Stimulated activated CD4-positive, alpha-beta T cell treated with anti-CD3 and anti-CD28 coated beads, Interleukin-1b, Interleukin-23, amount 100 ng/mL, for 48 hours (primary cell): ENCODE data around the gene GABBR2.

Experiments used
- DNase-seq: peaks from one replicate; pipeline ENCODE4 v3.0.0-alpha.2; 2020

Gene GABBR2

DNA sequence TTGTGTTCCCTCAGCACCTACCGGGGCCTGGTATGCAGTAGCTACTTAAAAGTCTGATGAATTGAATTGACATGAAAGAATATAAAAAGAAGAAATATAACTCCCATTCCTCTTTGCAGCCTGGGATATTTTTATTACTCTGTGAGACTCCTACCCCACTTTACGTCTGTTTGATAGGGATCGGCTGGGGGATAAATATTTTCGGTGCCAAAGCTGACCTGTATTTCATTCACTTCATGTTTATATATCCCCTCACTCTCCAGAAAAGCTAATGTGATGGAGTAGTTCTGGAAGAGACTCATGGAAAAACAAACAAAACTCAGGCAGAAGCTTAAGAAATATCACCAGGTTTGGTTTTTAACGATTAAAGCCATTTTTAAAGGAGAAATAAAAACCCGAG lies 345.1 kb downstream of the GABBR2 start:
- DNase-seq = no peak

DNA sequence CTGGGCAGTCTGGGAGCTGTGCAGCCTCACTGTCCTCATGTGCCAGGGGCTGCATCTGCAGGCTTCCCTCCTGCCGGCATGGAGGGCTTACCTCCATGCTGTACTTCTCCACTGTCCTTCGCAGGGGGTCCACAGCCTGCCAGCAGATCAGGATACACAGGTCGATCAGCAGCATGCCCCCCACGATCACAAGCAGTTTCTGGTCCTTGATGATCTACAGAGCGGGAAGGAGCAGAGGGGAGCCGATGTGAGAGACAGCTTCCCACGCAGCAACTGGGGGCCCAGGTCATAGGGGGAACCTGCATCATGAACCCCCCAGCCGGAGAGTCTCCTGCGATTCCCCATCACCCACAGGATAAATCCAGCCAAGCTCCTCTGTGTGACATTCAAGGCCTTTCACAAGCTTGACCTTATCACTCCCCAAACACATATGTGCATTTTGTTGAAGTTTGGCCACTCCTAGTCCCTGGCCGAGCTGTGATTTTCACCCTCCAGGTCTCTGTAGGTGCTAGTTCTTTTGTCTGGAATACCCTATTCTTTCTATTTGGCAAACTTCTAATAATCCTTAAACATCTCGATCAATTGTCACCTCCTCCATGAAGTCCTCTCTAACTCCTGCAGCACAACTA lies 346.0 kb downstream of the GABBR2 start:
- no peak for DNase-seq

DNA sequence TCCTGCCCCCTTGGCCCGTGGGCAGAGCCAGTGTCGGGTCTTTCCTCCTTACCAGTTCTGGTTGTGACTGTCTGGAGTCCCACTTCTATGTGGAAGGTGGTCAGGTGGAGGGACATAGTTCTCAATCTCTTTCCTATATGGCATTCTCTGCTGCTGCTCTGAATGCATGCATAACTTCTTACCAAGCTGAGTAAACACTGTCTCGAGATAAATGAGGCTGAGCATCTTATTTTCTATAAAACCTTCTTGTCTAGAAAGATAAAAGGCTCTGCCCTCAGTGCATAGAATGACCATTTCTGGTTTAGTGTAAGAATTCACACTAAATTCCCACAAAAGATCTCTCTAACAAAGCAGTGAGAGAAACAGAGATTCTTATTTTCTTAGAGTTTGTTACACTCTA lies 347.1 kb downstream of the GABBR2 start:
- DNase-seq = no peak

DNA sequence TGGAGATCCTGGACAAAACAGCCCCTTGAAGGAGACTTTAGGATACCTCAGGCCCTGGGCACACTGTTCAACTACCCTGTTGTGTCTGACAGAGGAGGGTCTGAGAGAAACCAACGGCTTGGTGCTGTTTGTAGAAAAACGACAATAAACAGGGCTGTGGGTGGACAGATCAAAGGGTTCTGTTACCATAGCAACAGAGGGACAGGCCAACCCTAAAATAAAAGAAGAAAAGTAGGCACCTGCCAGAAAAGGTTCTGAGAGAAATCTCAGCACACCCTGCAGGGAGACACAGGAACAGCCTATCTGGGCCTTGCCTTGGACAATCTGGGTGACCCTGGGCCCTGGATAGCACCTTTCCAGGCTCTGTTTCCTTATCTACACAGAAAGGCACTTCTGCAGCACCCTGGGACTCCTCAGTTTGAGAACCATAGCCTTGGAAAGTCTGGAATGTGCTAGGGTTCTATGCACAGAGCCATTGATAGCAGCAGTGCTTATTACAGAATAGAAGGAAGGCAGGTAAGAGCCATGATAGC lies 348.5 kb downstream of the GABBR2 start:
- no peak for DNase-seq

DNA sequence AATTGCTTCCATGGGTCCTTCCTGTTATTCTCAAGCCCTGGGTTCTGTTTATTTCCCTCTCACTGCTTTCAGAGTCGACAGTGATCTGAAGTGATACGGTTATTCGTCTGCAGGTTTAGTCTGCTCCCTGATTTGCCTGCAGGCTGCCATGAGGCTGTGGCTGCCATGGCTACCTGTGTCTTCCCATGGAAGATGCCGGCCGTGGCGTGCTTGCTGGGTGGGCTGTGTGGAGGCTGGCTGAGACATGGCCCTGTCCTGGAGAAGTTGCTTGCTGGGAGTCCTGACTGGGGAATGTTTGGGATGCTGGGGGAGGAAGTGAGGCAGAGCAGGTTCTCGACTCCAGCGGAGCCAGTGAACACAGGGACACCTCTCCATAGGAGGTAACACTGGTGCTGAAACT lies 349.2 kb downstream of the GABBR2 start:
- no peak for DNase-seq

DNA sequence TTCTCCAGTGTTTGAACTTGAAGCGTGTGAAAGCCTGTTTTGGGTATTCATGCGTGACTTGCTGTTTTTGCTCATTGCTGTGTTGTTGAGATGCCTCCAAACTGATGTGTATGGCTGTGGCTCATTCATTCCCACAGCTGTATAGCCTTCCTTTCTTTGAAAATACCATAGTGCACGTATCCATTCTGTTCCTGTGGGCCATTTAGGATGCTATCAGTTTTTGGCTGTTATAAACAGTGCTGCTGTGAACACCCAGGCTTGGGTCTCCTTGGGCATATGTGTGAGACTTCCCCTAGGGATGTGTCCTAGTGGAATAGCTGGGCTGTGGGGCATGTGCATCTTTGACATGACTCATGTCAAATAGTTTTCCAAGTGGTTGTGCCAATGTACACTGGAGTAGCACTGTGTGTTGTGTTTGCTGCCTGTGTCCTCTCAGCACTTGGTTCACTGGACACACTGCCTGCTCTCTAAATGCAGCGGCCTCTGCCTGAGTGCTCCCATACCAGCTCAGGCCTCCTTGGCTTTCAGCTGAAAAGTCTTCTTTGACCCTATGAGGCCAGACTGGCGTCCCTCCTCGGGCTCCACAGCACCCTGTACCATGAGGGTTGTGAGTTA lies 350.7 kb downstream of the GABBR2 start:
- no peak for DNase-seq

DNA sequence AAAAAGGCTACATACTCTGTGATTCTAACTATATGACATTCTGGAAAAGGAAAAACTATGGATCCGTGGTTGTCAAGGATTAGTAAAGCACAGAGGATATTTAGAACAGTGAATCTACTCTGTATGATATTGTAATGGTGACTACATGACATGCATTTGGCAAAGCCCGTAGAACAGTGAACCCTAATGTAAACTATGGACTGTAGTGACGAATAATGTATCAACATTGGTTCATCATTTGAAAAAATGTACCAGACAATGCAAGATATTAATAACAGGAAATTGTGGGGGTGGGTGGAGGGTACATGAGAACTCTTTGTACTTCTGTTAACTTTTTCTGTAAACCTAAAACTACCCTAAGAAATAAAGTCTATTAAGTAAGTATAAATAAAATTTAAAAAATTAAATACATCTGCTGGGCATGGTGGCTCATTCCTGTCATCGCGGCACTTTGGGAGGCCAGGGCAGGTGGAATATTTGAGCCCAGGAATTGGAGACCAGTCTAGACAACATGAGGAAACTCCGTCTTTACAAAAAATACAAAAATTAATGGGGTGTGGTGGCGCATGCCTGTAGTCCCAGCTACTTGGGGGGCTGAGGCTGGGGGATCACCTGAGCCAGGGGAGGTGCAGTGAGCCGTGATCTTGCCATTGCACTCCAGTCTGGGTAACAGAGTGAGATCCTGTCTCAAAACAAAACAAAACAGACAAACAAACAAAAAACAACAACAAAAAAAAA lies 351.6 kb downstream of the GABBR2 start:
- no peak for DNase-seq

DNA sequence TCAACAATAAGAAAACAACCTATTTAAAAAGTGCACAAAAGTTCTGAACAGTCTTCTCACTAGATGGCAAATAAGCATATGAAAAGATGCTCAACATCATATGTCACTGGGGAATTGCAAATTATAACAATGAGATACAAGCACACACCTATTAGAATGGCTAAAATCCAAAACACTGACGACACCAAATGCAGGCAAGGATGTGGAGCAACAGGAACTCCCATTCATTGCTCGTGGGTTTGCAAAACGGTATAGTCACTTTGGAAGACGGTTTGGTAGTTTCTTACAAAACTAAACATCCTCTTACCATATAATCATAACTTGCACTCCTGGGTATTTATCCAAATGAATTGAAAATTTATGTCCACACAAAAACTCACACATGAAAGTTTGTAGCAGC lies 352.4 kb downstream of the GABBR2 start:
- DNase-seq = no peak

DNA sequence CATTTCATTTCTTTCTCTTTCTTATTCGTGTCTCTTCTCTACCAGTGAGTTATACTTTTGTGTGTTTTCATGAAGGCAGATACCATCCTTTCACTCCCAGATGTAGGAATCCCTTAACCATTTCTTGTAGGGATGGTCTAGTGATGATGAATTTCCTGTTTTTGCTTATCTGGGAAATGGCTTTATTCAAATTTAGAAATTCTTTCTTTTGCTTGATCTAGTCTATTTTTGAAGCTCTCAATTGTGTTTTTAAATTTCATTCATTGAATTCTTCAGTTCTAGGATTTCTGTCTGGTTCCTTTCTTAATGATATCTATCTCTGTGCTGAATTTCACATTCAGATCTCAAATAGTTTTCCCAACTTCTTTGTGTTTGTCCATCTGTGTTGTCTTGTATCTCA lies 357.4 kb downstream of the GABBR2 start:
- no peak for DNase-seq

DNA sequence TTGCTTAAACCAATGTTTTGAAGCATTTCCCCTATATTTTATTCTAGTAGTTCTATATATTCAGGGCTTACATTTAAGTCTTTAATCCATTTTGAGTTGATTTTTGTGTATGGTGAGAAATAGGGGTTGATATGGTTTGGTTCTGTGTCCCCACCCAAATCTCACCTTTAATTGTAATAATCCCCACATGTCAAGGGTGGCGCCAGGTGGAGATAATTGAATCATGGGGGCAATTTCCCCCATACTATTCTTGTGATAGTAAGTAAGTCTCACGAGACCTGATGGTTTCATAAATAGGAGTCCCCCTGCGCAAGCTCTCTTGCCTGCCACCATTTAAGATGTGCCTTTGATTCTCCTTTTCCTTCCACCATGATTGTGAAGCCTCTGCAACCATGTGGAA lies 361.1 kb downstream of the GABBR2 start:
- DNase-seq = no peak

DNA sequence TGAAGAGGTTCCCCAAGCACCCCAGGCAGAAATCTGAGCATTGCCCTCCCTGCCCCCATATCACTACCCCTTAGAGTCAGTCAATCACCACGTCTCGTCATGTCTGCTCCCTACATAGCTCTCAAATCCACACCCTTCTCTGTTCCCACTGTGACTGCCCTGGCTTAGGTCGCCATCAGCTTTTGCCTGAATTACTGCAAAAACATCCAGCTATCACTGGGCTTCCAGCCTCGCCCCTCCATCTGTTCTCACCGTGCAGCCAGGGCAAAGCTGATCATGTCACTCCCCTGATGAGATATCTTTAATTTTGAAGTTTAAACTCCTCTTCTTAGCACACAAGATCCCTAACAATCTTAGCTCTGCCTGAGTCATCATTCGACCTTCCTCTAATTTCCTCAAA lies 363.7 kb downstream of the GABBR2 start:
- DNase-seq = no peak

DNA sequence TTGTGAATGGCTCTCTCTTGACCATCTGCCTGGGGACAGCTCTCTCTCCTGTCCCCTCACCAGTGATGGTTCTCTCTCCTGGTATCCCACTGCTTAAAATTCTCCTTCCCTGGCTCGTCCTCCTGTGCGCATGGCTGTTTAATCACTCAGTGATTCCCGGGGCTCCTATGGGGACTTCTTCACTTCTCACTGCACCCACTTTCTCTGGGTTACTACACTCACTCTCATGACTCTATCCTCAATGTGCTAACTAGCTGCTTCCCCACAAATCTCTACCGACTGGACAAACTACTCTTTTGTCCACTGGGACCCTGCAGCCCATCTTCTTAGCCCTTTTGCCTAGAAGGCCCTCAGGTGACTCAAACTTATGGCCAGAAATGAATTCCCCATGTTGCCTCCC lies 364.2 kb downstream of the GABBR2 start:
- DNase-seq = no peak

DNA sequence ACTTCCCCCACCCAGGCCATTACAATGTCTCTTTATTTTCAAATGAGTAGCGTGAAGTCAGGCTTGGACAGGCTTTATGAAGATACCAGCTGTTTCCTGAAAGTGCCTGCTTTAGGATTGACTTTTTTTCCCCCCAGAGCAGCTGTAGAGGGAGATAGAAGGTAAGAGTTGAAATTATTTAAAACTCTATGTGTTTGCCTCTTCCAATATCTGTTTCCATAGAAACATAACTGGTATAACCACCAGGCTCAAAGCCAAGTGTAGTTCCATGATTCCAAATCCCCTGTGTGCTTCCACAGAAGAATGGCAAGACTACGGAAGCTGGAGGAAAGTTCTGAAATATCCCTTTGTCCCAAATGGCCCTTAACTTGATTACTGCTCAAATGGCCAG lies 365.9 kb downstream of the GABBR2 start:
- DNase-seq = no peak

DNA sequence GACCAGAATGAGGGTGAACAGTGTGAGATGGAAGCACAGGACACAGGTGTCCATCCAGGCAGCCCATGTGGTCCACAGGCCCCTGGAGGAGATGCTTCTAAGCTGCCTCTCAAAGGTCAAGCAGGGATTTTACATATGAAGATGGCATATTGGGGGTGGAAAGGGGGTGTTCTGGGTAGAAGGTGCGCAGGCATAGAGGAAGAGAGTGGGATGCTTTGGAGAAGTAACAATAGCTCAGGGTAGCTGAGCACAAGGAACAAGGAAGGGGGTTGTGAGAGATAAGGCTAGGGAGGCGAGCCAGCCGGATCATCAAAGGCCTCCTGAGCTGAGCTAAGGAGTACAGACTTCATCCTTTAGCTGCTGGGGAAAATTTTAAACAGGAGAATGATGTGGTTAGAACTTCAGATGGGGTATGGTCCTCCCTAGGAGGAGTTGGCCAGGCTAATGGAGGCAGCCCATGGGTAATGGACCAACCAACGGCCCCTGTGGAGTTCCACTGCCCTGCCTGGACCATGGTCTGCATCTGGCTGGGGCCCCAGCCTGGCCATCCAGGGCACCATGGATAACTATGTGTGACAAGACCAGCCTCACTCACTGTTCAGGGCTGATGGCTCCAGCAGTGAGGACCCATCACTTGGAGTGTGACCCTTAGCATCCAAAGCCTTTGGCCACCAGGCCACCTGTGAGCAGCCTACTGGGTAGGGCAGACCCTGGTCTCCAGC lies 366.5 kb downstream of the GABBR2 start:
- DNase-seq = no peak

DNA sequence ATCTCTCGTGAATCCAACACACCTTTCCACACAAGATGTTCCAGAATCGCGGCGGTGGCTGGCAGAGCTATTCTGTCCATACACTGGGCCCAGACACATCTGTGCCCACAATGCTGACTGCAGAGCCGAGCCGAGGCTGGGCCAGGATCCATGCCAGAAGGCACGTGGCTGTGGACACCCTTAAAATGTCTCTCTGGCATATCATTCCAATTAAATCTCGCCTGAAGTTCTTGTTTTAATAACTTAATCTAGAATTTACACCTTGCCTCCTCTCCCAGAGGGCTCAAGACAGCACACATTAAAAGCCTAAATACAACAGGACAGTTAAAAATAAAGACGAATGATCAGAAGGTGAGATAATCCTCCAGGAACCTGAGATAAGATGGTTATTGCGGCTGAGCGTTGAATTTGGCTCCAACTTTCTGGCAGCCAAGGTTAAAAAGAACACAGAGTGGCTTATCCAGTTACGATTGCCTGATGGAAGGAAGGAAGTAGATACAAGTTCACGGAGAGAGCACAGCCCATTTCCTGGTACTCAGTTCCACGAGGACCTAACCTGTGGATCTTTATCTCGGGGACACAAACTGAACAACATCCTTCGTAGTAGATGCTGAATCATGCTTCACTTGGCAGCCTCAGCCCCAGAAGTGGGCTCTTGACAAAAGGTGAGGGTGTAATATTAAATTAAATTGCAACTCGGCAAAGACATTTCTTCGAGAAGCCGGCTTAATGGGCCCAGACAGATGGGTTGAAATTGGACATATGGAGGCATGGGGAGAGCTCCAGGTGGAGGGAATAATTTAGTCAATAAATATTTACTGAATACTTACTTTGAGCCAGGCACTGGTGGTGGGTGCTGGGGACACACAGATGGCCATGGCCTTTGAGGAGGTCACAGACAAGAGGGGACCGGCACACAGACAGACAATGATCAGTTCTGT lies 367.3 kb downstream of the GABBR2 start:
- DNase-seq = no peak

DNA sequence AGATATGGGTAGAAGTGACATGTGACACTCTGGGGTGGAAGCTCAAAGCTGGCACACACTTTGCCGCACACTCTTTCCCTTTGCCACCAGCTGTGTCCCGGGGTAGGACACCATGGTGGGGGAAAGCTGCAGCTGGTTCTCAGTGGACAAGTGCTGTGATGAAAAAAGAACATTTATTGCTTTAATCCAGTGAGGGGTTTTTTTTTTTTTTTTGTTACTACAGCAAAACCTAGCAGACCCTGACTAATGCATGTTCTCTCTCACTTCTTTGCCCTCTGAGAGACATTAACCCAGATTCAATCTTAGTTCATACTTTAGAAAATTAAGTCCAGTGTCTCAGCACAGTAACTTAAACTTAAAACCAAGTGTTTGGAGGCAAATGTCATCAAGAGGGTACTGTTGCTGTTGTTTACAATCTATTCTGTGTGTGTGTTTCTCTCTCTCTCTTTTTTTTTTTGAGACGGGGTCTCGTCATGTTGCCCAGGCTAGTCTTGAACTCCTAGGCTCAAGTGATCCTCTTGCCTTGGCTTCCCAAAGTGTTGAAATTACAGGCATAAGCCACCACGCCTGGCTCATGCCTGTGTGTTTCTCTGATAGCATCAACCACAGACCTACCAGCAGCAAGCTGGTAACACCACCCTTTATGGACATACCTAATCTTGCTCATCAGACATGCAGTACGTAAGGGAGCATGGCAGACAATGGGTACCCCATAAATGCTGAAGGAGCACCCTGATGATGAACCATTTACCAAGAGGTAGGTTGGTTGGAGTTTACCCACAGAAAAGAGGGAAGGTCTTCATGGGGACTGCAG lies 368.5 kb downstream of the GABBR2 start:
- DNase-seq = no peak

DNA sequence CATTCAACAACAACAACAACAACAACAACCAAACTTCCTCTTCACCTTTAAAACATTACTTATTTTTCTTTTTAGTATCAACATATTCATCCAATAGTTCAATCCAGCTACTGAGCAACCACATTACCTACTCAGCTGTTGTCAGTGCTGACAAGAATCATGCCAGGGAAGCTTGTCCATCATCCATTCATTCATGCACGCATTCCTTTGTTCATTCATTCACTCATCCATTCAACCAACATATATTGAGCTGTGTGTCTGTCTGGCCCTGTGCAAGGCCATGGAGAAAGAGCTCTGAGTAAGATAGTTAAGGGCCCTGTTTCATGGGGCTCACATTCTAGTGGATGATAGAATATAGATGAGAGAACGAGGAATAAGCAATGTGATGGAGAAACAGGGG lies 373.1 kb downstream of the GABBR2 start:
- DNase-seq = no peak

DNA sequence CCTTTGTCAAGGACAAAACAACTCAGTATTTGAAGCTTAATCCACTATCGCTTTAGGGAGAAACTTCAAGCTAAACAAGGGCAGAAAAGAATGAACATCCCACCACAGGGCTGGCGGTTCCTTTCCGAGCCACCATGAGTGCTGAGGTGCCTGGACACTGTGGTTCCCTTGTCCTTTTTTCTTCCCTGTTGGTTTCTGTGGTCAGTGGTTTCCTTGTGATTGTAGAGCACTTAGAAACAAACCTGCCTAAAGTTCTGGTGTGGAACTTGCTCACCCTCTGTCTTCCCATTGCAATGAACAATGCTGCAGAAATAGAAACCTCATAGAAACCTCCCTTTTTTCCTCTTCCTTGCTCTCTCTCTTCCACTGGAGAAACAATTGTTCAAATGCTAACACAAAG lies 373.9 kb downstream of the GABBR2 start:
- no peak for DNase-seq

DNA sequence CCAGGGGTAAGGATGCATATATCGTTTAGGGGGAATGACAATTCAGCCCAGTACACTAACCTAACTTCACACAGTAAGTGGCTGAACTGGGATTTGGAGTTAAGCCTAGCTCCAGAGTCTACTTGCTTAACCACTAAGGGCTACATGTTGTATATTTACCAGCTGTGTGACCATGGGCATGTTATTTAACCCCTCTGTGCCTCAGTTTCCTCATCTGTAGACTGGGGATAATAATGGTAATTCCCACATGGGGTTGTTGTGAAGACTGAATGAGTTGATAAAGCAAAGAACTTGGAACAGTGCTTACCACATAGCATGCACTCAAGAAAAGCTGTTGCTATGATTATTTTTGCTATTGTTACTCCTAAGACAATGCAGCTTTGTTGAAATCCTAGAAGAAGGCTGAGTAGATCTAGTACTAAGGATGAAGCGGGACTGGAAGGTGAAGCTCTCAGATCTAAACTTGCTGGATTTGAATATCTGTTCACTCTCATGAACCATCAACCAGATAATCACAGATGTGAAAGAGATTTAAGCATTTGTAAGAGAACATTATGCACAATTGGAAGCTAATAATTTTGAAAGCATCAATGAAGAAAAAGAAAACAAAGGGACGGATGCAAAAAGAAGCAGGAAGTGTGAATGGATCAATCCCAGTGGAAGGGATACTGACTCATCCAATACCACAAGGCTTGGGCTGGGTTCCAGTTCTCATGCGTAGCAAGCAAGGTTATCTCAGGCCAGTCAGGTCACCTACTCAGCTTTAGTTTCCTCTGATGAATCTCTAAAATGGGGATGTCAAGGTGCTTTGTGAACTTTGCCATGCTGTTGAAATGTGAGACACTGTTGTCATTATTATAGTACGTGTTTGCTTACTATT lies 374.8 kb downstream of the GABBR2 start:
- no peak for DNase-seq

DNA sequence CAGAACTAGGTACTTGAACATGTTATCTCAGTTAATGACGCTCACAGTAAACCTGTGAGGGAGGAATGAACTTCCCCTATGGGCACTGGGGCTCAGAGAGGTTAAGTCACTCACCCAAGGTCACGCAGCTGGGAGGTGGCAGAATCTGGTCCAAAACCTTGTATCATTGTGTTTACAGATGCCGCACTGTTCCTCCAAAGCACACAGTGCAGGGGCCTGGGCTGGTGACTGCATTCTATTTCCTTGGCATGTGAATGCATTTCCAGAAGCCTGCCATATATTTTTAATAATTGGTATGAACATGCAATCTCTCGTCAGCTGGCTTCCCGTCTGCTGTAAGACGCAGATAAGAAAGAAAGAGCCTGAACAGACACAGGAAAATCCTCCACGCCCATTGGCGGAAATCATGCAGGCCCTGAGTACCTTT lies 376.3 kb downstream of the GABBR2 start:
- no peak for DNase-seq
